ENCODE results near the gene MYO7A. TPM values are rescaled to one million over a fixed set of nuclear protein-coding genes. Genes with fewer than 3 reads are reported as not detected.

Gene MYO7A
- total and polyA plus RNA-seq, 2 donors (not counting 3 experiments of a cell fraction or from before 2014, with no cell fraction given): 1.3 to 3.6 TPM

GRCh38 chr11:77188633-77189491, 60.8 kb downstream of the MYO7A start:
- intact Hi-C loops (cut with micrococcal nuclease): loop anchor here (1.0 kb wide), 3 partner anchors 62 to 269 kb away; no protein-coding TSS in a partner anchor
- no peak overlapping the region for H3K4me2 ChIP-seq (ENCODE audit: insufficient read depth, low read length)
- no peaks in the 10 kb centered on the region for H3K9me1 ChIP-seq (replicated peaks; ENCODE audit: control insufficient read depth, extremely low read depth, insufficient read depth, low read length)
- FAIRE-seq (no peak), DNase-seq (ENCODE audit: low read depth, low spot score) (no peak)
- POLR2A ChIA-PET: no interaction called here
- no peaks in the 10 kb centered on the region for H3K36me3 ChIP-seq (ENCODE audit: control insufficient read depth in 2 of 2, extremely low read depth in 1 of 2, insufficient read depth in 2 of 2, low read length in 2 of 2)
- BruUV-seq (replicated peaks): no TSS peak
- H3K9me3 ChIP-seq (replicated peaks; ENCODE audit: control insufficient read depth, insufficient read depth, low read length): no peaks in the 10 kb centered on the region
- no peaks in the 10 kb centered on the region for H4K20me1 ChIP-seq (replicated peaks; ENCODE audit: control insufficient read depth, extremely low read depth, insufficient read depth, low read length)
- no peaks in the 10 kb centered on the region for H3K27me3 ChIP-seq (ENCODE audit: control insufficient read depth in 2 of 2, insufficient read depth in 2 of 2, low read length in 2 of 2)
- no peak overlapping the region for H2AFZ ChIP-seq (ENCODE audit: low read depth, low read length)
- H3K9ac ChIP-seq (replicated peaks; ENCODE audit: extremely low read depth, insufficient read depth, low read length): no peak overlapping the region
- no peaks in the 10 kb centered on the region for H3K4me1 ChIP-seq (ENCODE audit: control insufficient read depth, extremely low read depth, insufficient read depth, low read length)
- H3K79me2 ChIP-seq (ENCODE audit: control insufficient read depth, insufficient read depth, low read length): no peaks in the 10 kb centered on the region
- CTCF ChIA-PET: interaction anchor here (0.9 to 8.3 kb wide), 16 partner anchors 10 to 431 kb away, joined by 3 to 309 read pairs (median 6); partner anchors contain the start of gene MYO7A
- TF ChIP-seq FOS (IDR thresholded peaks at IDR 0.05; ENCODE audit: borderline replicate concordance, insufficient read depth, low read length) (no peak), CTCF (IDR thresholded peaks at IDR 0.05; ENCODE audit: extremely low read depth in 1 of 2, insufficient read depth in 1 of 2, low read depth in 1 of 2, low read length in 2 of 2) (no peak), POLR2A (IDR thresholded peaks at IDR 0.05; ENCODE audit: low read depth, low read length) (no peak), JUN (IDR thresholded peaks at IDR 0.05; ENCODE audit: borderline replicate concordance, insufficient read depth, insufficient read length, low read depth) (no peak), GATA2 (IDR thresholded peaks at IDR 0.05; ENCODE audit: insufficient read depth, insufficient read length, low read depth, low read length) (no peak), POLR2AphosphoS5 (IDR thresholded peaks at IDR 0.05; ENCODE audit: insufficient read depth, low read depth, low read length) (no peak), EZH2 (IDR thresholded peaks at IDR 0.05; ENCODE audit: borderline replicate concordance, low read depth, low read length, severe bottlenecking) (no peak), MAX (IDR thresholded peaks at IDR 0.05; ENCODE audit: insufficient read depth, insufficient read length) (no peak), MYC (IDR thresholded peaks at IDR 0.05; ENCODE audit: low read depth, low read length) (no peak)
- H3K4me3 ChIP-seq (replicated peaks in 1 of 3; ENCODE audit: insufficient read depth in 1 of 3, low read depth in 1 of 3, low read length in 3 of 3): no peak overlapping the region
- H3K27ac ChIP-seq (ENCODE audit: insufficient read depth, low read depth, low read length): no peak overlapping the region
- dilution Hi-C loops (cut with MboI; ENCODE audit: extremely low pct_ligation_motif_present, low sequenced_read_pairs): no loop called here

All from endothelial cell of umbilical vein (primary cell).